GM23248 (cell line): ENCODE measurements around the gene RIMS3. TPM values are rescaled to one million over a fixed set of nuclear protein-coding genes. Genes with fewer than 3 reads are reported as not detected.

Source experiments
- DNase-seq: peaks from one replicate; pipeline ENCODE4 v3.0.0-alpha.2; 2015
- H2AFZ ChIP-seq: fragments of 200-600 bp; sonication (generic); 2 replicates; pipeline ENCODE4 v1.6.1; 2016; ENCODE audit warnings: antibody characterized with exemption
- H3F3A ChIP-seq: fragments of 200-600 bp; sonication (generic); 2 replicates; pipeline ENCODE4 v1.6.1; 2016; ENCODE audit warnings: mild to moderate bottlenecking, antibody characterized with exemption, mixed run types; ENCODE audit not compliant: insufficient read depth
- H3K27ac ChIP-seq: fragments of 200-600 bp; sonication (generic); 2 replicates; pipeline ENCODE4 v1.5.1; 2016; ENCODE audit warnings: mild to moderate bottlenecking
- H3K27me3 ChIP-seq: fragments of 200-600 bp; sonication (generic); replicated peaks from 2 replicates; pipeline ENCODE4 v1.6.1; 2016; ENCODE audit warnings: mild to moderate bottlenecking; ENCODE audit not compliant: insufficient read depth
- H3K36me3 ChIP-seq: fragments of 200-600 bp; sonication (generic); 2 replicates; pipeline ENCODE4 v1.6.1; 2016; ENCODE audit warnings: low read depth, mild to moderate bottlenecking
- H3K4me1 ChIP-seq: fragments of 200-600 bp; sonication (generic); 2 replicates; pipeline ENCODE4 v1.6.1; 2016; ENCODE audit warnings: mild to moderate bottlenecking; ENCODE audit not compliant: insufficient read depth
- H3K4me2 ChIP-seq: fragments of 200-600 bp; sonication (generic); one replicate; pipeline ENCODE4 v1.6.1; 2016; ENCODE audit warnings: mild to moderate bottlenecking; ENCODE audit not compliant: unreplicated experiment
- H3K4me3 ChIP-seq: fragments of 200-600 bp; sonication (generic); 2 replicates; pipeline ENCODE4 v1.5.1; 2016; ENCODE audit warnings: mild to moderate bottlenecking
- H3K79me2 ChIP-seq: fragments of 200-600 bp; sonication (generic); 2 replicates; pipeline ENCODE4 v1.6.1; 2016; ENCODE audit warnings: mild to moderate bottlenecking; ENCODE audit not compliant: insufficient read depth
- H3K9ac ChIP-seq: fragments of 200-600 bp; sonication (generic); 2 replicates; pipeline ENCODE4 v1.6.1; 2016; ENCODE audit warnings: mild to moderate bottlenecking
- H3K9me2 ChIP-seq: fragments of 200-600 bp; sonication (generic); 2 replicates; pipeline ENCODE4 v1.6.1; 2016; ENCODE audit warnings: mixed run types, mild to moderate bottlenecking, moderate library complexity; ENCODE audit not compliant: insufficient read depth
- H3K9me3 ChIP-seq: fragments of 200-600 bp; sonication (generic); one replicate; pipeline ENCODE4 v1.6.1; 2017; ENCODE audit warnings: low read depth
- H4K20me1 ChIP-seq: fragments of 200-600 bp; sonication (generic); 2 replicates; pipeline ENCODE4 v1.6.0; 2016; ENCODE audit not compliant: insufficient read depth
- EZH2 ChIP-seq: fragments of 200-600 bp; sonication (generic); IDR thresholded peaks from 2 replicates; pipeline ENCODE4 v1.6.1; 2018; ENCODE audit warnings: antibody characterized with exemption, mild to moderate bottlenecking; ENCODE audit not compliant: insufficient read depth, poor library complexity, severe bottlenecking
- EZH2phosphoT487 ChIP-seq: fragments of 200-600 bp; sonication (generic); IDR thresholded peaks from 2 replicates; pipeline ENCODE4 v1.6.1; 2018; ENCODE audit warnings: antibody characterized with exemption, moderate library complexity, mild to moderate bottlenecking, low read depth; ENCODE audit not compliant: insufficient read depth
- WGBS, 2 experiments: methylation state at CpG; one replicate each; pipeline ENCODE4 v1.1.6; 2015 to 2017; ENCODE audit warnings: low lambda C conversion rate in 2 of 2, low coverage in 1 of 2; ENCODE audit errors: missing lambda C conversion rate in 2 of 2; 5-methylcytosine and 5-hydroxymethylcytosine counted together
- in situ Hi-C: fragments of 300-500 bp; cut with MboI; formaldehyde crosslinking; loops from 2 replicates; pipeline ENCODE4 v1.15.0; 2020
- polyA plus RNA-seq: library from polyadenylated mRNA; unstranded; fragments of >200 nt; fragmentation: Nextera tagmentation; extraction: Ambion mirVana; gene quantifications from 2 replicates; pipeline ENCODE4 v1.2.1, GENCODE V29; 2016
- total RNA-seq: library from RNA; depleted of rRNA; stranded (reverse); fragments of >200 nt; shearing (Covaris generic); gene quantifications from 2 replicates; pipeline ENCODE4 v1.2.3, GENCODE V29; 2014

Gene RIMS3
- total and polyA plus RNA-seq, 2 experiments from 2014 or later = 0.18 TPM; not detected in 1

DNA sequence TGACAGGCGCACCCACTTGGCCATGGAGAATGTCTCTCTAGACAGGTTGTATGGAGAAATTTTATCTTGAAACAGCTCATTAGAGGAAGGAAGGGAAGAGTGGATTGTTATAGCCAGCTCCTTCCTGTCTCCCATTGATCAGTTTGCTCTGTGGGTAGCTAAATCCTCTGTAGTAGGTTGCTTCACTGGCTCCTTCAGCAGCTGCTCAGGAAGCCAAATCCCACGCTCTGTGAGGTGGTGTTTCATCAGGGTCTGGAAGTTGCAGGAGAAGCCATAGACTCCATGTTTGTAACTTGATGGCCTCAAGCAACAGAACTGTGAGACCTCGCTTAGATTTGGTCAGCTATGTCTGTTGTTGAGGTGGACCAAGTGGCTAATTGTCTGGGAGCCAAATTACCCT lies 19.2 kb upstream of the RIMS3 start:
- Histone ChIP-seq H3K4me1 (no peaks in the 10 kb centered on the region), H3K9me3 (no peaks in the 10 kb centered on the region), H2AFZ (no peak overlapping the region), H3K9me2 (no peaks in the 10 kb centered on the region), H3K79me2 (peaks cover under 1% of the 10 kb centered on the region; the same call in 1 of the 2 replicates), H3F3A (peaks cover 10% of the 10 kb centered on the region; the same call in 1 of the 2 replicates), H3K4me2 (no peak overlapping the region), H3K27me3 (no peaks in the 10 kb centered on the region), H3K4me3 (no peak overlapping the region), H3K36me3 (no peaks in the 10 kb centered on the region), H3K27ac (no peak overlapping the region), H4K20me1 (no peaks in the 10 kb centered on the region), H3K9ac (no peak overlapping the region)
- TF ChIP-seq EZH2 = no peak
- no peak for TF ChIP-seq EZH2phosphoT487
- no peak for DNase-seq
- in situ Hi-C loops = no loop called here
- 94 to 96% methylated on average over 3 of the region's 3 CpGs for WGBS, 2 experiments

DNA sequence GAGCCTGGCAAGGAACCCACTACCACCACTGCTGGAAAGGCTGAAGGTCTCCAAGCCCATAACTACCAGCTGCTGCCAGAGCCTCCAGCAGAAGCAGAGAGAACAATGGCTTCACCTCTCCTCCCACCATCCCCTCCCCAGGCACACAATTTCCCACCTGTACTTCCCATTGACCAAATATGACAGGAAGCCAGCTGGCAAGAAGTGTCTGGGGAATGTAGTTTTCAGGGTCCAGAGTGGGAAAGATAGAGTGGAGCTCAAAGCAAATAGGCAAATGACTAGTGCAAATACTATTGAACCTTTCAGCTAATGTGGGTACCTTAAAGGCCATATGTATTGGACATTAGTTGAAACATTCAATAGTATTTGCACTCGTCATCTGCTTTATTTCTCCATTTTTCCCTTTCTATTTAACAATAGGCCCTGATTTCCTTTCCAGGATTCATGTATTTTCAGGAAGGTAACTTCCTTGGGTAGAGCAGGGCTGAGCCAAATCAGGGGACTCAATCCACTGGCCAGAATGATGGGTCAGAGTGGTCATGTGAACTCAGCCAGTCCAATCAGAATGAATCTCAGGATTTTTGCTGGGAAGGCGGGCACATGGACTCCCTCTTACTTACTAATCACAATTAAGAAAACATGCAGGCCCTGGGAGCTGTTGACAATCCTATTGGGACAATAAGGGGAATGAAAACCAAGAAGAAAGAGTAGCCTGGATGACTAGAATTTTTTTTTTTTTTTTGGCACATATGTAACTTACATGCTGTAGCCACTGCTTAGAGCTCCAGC lies 13.9 kb upstream of the RIMS3 start:
- H3K9me2 ChIP-seq = no peaks in the 10 kb centered on the region
- H2AFZ ChIP-seq = no peak overlapping the region
- no peaks in the 10 kb centered on the region for H3K9me3 ChIP-seq
- H3K4me1 ChIP-seq = no peaks in the 10 kb centered on the region; the same call in 1 of the 2 replicates
- H3K79me2 ChIP-seq = no peaks in the 10 kb centered on the region
- in situ Hi-C loops = no loop called here
- H3K9ac ChIP-seq = no peak overlapping the region
- no peak for DNase-seq
- H3K4me2 ChIP-seq = no peak overlapping the region
- H3K27me3 ChIP-seq = no peaks in the 10 kb centered on the region
- H3K36me3 ChIP-seq = no peaks in the 10 kb centered on the region
- peaks cover 6% of the 10 kb centered on the region; the same call in 1 of the 2 replicates for H3F3A ChIP-seq
- H4K20me1 ChIP-seq = no peaks in the 10 kb centered on the region
- no peak for TF ChIP-seq EZH2
- TF ChIP-seq EZH2phosphoT487 = no peak
- 73 to 80% methylated on average over 2 of the region's 2 CpGs for WGBS, 2 experiments
- no peak overlapping the region for H3K27ac ChIP-seq
- H3K4me3 ChIP-seq = no peak overlapping the region

DNA sequence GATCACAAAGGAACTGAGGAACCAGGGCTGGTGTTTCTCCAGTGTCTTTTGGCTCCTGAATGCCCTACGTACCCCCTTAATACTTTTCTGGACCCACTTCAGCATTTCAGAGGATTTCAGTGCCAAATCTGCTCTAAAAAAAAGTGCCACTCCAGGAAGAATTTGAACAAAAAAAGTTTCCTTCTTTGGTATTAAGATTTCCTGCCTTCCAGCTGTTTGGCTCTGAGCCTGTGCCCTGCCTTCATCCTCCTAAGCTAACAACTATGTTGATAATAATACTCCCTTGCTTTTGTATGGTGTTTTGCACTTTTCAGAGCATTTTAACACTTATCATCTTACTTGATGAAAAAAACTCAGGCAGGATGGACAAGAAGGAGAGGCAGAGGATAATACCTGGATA lies 11.0 kb upstream of the RIMS3 start:
- H3K9me2 ChIP-seq = no peaks in the 10 kb centered on the region
- no peaks in the 10 kb centered on the region for H4K20me1 ChIP-seq
- H3K4me1 ChIP-seq = no peaks in the 10 kb centered on the region; the same call in 1 of the 2 replicates
- DNase-seq = no peak
- H3K79me2 ChIP-seq = no peaks in the 10 kb centered on the region
- H3F3A ChIP-seq = no peaks in the 10 kb centered on the region
- H3K4me2 ChIP-seq = no peak overlapping the region
- H3K9ac ChIP-seq = no peak overlapping the region
- H3K4me3 ChIP-seq = no peak overlapping the region
- no peak overlapping the region for H3K27ac ChIP-seq
- TF ChIP-seq EZH2phosphoT487 = no peak
- no peak for TF ChIP-seq EZH2
- no peaks in the 10 kb centered on the region for H3K36me3 ChIP-seq
- no peak overlapping the region for H2AFZ ChIP-seq
- no peaks in the 10 kb centered on the region for H3K9me3 ChIP-seq
- no peaks in the 10 kb centered on the region for H3K27me3 ChIP-seq
- in situ Hi-C loops = no loop called here
- 8 to 14% methylated on average over 1 of the region's 1 CpG for WGBS, 2 experiments

DNA sequence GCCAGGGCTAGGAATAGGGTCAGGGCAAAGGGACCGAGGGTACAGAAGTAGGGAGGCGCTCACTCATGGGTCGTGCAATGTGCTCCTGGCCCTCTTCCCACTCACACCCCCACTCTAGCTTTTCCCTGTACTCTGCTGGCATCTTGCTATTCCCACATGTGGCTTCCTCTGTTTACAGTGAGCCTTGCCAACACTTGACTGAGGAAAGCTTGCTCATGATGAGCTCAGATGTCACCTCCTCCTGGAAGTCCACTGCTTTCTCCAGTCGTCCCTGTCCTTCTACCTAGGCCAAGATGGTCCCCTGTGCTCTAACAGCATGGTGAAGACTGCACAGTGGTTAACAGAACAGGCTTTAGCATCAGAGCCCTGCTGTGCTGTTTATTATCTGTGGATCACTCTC lies 8.0 kb upstream of the RIMS3 start:
- H3F3A ChIP-seq = no peaks in the 10 kb centered on the region
- H3K4me1 ChIP-seq = no peaks in the 10 kb centered on the region; the same call in 1 of the 2 replicates
- no peaks in the 10 kb centered on the region for H3K79me2 ChIP-seq
- no peak overlapping the region for H3K9ac ChIP-seq
- no peak overlapping the region for H3K27ac ChIP-seq
- WGBS, 2 experiments = 38 to 40% methylated on average over 4 of the region's 4 CpGs
- H3K36me3 ChIP-seq = no peaks in the 10 kb centered on the region
- H3K4me3 ChIP-seq = no peak overlapping the region
- in situ Hi-C loops = no loop called here
- no peaks in the 10 kb centered on the region for H4K20me1 ChIP-seq
- DNase-seq = peak; percentile 43
- TF ChIP-seq EZH2phosphoT487 (no peak), EZH2 (no peak)
- H3K27me3 ChIP-seq = 0 out of 2 replicates have a peak, but pooled peaks cover 4% of the 10 kb centered on the region
- H2AFZ ChIP-seq = no peak overlapping the region
- H3K4me2 ChIP-seq = no peak overlapping the region
- H3K9me2 ChIP-seq = no peaks in the 10 kb centered on the region
- no peaks in the 10 kb centered on the region for H3K9me3 ChIP-seq
